ENCODE measurements around the gene INO80D. TPM values are rescaled to one million over a fixed set of nuclear protein-coding genes. Genes with fewer than 3 reads are reported as not detected.

INO80D gene
- total and polyA plus RNA-seq, 2 of the 8 experiments (the other 6 are each of a cell fraction or from before 2014, with no cell fraction given): 6.2 to 37.4 TPM

DNA sequence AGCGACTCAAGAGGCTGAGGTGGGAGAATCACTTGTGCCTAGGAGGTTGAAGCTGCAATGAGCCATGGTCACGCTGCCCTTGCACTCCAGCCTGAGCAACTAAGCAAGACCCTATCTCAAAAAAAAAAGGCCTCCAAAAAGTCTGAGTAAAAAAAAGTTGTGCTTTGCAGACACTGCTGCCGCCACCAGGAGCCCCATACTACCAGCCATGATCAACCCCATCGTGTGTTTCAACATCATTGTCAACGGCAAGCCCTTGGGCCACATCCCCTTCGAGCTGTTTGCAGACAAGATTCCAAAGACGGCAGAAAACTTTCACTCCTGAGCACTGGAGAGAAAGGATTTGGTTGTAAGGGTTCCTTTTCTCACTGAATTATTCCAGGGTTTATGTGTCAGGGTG, 137.1 kb downstream of the INO80D start (continued):
- TF ChIP-seq EP300 (IDR thresholded peaks at IDR 0.05; ENCODE audit: borderline replicate concordance in 1 of 2, low read depth in 2 of 2, low read length in 2 of 2) (no peak), EGR1 (IDR thresholded peaks at IDR 0.05; ENCODE audit: borderline replicate concordance, low read depth, low read length) (no peak)

All from H1 (cell line).